Measurements from ENCODE around the gene BMP2K. TPM values are rescaled to one million over a fixed set of nuclear protein-coding genes. Genes with fewer than 3 reads are reported as not detected.
"Not testable (repeated sequence)": the region's sequence is repeated elsewhere in the genome, so short reads cannot be mapped to it uniquely, and the experiment has no call there.

The BMP2K gene
- total RNA-seq, 1 donor from 2014 or later, result 106 TPM

GRCh38 chr4:78788007-78788889, 12.1 kb downstream of the BMP2K start:
- DNase-seq (ENCODE audit: low read depth in 2 of 2), result no peak

GRCh38 chr4:78795594-78796416, 19.7 kb downstream of the BMP2K start:
- not testable (repeated sequence) for DNase-seq (ENCODE audit: low read depth in 2 of 2)

GRCh38 chr4:78796526-78796925, 20.4 kb downstream of the BMP2K start:
- DNase-seq (ENCODE audit: low read depth in 2 of 2), result no peak

- no peak for DNase-seq (ENCODE audit: low read depth in 2 of 2)
Observed at GRCh38 chr4:78797777-78798284, 21.7 kb downstream of the BMP2K start.

- DNase-seq (ENCODE audit: low read depth in 2 of 2), result no peak
Observed at GRCh38 chr4:78799551-78800495, 23.7 kb downstream of the BMP2K start.

- DNase-seq (ENCODE audit: low read depth in 2 of 2), result no peak
Observed at GRCh38 chr4:78800965-78801364, 24.8 kb downstream of the BMP2K start.

- no peak for DNase-seq (ENCODE audit: low read depth in 2 of 2)
Observed at GRCh38 chr4:78803983-78804382, 27.8 kb downstream of the BMP2K start.

- no peak for DNase-seq (ENCODE audit: low read depth in 2 of 2)
Observed at GRCh38 chr4:78806943-78807460, 30.9 kb downstream of the BMP2K start.

- DNase-seq (ENCODE audit: low read depth in 2 of 2), result no peak
Observed at GRCh38 chr4:78809295-78809694, 33.1 kb downstream of the BMP2K start.

- DNase-seq (ENCODE audit: low read depth in 2 of 2), result no peak
Observed at GRCh38 chr4:78809928-78810835, 34.0 kb downstream of the BMP2K start.

GRCh38 chr4:78811034-78811433, 34.9 kb downstream of the BMP2K start:
- DNase-seq (ENCODE audit: low read depth in 2 of 2), result no peak

- no peak for DNase-seq (ENCODE audit: low read depth in 2 of 2)
Observed at GRCh38 chr4:78818530-78819079, 42.5 kb downstream of the BMP2K start.

GRCh38 chr4:78824001-78824400, 47.9 kb downstream of the BMP2K start:
- DNase-seq (ENCODE audit: low read depth in 2 of 2), result no peak

- DNase-seq (ENCODE audit: low read depth in 2 of 2), result no peak
Observed at GRCh38 chr4:78827191-78827590, 51.0 kb downstream of the BMP2K start.

GRCh38 chr4:78829296-78829695, 53.1 kb downstream of the BMP2K start:
- DNase-seq (ENCODE audit: low read depth in 2 of 2), result no peak

- not testable (repeated sequence) for DNase-seq (ENCODE audit: low read depth in 2 of 2)
Observed at GRCh38 chr4:78839676-78840075, 63.5 kb downstream of the BMP2K start.

- DNase-seq (ENCODE audit: low read depth in 2 of 2), result not testable (repeated sequence)
Observed at GRCh38 chr4:78840286-78840685, 64.1 kb downstream of the BMP2K start.

- DNase-seq (ENCODE audit: low read depth in 2 of 2), result no peak
Observed at GRCh38 chr4:78845472-78845871, 69.3 kb downstream of the BMP2K start.

GRCh38 chr4:78846258-78846657, 70.1 kb downstream of the BMP2K start:
- DNase-seq (ENCODE audit: low read depth in 2 of 2), result no peak
